Measurements from ENCODE around the gene GAN.
A peak's percentile ranks its signal among the peaks of the same experiment; 100 is the strongest.

The GAN gene

DNA sequence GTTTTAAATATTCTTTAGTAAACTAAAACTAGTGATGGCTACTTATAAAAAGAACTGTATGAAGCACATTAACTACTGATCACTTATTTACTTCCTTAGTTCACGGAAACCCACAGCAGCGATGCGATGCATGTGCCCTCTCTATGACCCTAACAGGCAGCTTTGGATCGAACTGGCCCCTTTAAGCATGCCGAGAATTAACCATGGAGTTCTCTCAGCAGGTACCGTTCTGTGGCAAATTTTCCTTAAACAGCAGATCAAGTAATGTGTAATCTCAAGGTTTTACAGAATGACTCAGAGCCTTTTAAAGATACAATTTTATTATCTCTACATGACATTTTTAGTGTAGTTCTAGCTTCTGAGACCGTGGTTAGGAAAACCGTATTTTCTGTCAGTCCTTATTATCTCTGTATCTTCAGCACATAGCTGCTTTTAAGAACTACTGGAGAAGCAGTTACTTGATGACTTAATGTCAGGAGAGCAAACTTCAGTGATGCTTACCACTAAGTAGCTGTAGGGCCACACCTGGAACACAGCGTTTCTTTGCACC, 43.0 kb downstream of the GAN start:
- DNase-seq, result no peak

DNA sequence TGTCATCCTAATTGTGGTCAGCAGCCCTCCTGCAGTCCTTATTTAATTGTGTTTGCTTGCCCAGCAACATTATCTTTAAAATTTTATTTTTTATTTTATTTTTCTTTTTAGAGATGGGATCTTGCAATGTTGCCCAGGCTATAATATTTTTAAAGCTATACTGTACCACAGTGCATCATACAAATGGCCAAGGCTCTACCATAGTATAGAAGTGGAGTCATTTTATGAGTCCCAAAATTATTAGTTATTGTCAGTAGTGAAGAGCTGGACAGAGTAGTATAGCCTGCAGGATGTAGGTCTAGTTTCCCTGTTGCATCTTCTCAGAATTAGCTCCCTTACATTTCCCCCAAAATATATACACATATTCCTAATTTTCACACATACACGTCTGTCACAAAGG, 44.1 kb downstream of the GAN start:
- DNase-seq, result no peak

DNA sequence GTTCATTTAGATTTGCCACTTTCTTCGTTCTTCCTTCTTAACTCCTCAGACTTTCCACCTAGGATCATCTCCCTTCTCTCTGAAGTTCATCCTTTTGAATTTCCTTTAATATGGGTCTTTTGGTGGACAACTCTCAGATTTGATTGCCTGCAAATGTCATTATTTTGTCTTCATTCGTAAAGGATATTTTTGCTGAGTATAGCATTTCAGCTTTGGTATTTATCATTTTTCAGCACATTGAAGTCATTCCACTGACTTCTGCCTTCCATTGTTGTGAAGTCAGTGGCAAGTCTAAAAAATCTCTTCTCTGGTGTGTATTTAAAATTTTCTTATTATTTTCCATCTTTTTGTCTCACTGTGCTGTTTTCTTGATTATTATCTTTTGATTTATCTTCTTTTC, 45.4 kb downstream of the GAN start:
- no peak for DNase-seq

DNA sequence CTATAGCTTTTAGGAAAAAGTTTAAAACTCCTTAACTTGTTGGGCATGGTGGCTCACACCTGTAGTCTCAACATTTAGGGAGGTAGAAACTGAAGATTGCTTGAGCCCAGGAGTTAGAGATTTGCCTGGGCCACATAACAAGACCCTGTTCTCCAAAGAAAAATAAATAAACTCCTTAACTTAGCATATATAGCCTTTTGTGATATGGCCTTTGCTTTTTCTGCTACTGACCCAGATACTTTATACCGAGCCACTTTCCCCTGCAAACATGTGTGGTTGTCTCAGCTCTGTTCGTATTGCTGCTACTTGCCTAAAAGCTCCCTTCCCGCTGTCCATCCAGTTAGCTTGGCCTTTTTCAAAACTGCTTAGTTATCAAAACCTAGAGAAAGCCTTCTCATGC, 51.0 kb downstream of the GAN start:
- no peak for DNase-seq

DNA sequence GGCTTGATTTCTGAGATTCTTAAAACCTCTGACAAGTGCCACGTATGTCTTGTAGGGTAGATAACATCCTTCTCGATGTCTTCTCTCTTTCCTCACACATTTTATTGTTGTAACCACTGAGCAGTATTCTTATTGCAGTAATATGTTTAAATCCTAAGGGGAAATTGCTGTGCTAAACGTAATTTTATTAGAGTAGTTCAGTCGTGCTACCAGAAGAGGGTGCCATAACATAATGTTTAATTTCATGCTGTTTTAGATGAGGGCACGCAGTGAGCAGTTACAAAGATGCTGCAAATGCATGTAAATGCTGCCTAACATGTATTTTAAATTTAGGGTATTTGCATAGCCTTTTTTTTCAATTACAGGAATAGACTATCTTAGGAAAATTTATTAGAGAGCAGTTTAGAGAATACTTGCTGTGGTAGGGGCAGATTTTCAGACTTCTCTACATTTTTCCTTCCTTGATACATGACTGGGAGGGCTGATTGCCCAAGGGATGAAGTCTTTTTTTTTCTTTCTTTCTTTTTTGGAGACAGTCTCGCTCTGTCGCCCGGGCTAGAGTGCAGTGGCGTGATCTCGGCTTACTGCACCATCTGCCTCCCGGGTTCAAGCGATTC, 51.7 kb downstream of the GAN start:
- DNase-seq, result peak in 1 of 2 experiments; percentile 3

DNA sequence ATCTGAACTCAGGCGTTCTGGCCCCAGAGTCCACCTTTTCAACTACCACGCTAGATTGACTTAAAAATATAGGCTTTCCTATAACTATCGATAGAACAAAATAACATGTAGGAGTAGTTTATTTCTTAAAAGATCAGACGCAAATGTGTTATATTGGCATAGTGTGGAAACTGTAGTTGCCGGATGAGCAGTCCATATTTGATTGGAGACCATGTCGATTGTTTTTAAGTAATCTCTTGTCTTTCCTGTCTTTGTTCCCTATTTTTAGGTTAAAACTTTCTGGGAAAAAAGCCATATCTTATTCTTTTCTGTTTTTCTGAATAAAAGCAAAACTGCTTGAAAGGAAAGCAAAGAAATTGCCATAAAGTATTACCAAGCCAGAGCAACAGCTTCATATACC, 53.1 kb downstream of the GAN start:
- no peak for DNase-seq

DNA sequence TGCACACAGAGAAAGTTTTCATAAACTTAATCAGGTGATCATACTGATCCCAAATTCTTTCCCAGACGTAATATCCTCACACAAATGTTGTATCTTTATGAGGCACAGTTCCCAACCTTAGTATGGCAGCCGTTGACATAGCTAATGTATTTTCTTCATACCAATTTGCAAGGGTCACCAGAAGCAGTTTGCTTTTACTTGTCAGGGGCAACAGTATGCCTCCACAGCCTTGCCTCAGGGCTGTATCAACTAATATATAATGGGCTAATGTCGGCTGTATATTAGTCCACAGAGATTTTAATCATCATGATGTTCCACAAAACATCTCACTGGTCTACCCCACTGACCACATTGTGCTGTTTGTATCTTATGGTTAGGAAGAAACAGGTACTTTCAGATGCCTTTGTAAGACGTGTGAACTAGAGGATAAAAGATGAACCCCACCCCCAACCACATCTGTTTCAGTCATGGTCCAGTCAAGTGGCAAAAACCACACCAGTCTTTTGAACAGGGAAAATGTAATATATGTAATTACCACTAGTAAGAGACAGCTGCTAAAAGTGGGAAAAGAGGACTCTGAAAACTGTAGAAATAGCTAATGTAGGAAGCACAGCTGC, 55.2 kb downstream of the GAN start:
- no peak for DNase-seq

DNA sequence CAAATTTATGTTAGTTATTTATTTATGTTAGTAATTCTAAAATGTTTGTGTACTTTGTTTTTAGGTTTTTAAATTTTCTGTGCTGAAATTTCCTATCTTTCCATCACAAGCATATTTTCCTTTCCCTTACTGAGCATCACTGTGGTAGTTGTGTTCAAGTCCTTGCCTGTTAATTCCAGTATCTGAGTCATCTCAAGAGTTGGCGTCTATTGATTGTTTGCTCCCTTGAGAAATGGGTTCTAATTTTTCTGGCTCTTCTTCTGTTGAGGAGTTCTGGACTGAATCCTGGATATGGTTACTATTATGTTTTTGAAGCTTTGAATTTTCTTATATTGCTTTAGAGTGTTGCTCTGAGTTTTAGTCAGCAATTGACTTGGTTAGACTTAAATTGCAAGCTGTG, 56.3 kb downstream of the GAN start:
- DNase-seq, result no peak

DNA sequence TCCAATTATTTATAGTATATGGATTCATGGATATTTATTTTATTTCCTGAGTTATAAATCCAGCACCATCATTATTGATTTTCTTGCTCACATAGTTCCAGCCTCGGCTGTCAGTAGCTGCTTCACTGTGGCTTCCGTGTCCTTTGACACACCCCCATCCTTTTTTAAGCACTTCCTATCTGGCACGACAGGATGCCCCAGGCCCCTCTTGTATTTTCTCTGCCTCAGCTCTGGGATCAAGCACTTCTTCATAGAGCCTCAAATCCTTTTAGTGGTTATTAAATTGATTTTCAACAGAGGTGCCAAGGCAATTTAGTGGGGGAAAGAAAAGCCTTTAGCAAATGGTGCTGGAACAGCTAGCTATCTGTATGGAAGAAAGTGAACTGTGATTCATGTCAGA, 59.8 kb downstream of the GAN start:
- DNase-seq, result no peak

DNA sequence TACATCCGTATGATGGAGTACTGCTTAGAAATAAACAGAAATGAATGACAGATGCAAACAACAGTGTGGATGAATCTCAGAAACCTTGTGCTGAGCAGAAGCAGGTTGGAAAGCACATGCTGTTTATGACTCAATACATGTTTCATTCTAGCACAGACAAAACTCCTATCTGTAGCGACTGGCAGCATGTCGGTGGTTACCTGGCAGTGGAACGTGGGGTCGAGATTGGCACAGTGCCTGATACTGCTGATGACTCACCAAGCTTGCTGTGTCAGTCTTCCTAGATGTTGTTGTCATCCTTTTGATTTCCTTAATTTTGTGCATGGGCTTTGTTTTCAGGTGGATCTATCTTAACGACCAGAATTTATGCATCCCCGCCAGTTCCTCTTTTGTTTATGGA, 62.1 kb downstream of the GAN start:
- DNase-seq, result no peak

DNA sequence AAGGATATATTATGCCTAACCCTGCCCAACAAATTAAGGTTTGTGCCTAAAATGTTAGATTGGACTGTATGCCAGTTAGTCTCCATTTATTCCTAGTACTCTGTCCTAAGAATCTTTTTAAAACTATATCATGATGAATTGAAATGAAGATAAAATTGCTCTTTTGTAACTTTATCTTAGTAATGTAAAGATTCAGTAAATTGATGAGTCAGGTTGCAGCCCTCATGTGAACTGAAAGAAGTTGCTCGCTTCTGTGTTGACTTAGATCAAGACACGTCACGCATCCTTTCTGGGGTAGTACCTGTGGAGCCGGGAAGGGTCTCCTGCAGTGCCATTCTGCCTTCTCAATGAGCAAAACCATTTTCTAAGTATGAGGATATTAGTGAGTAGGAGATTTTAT, 63.3 kb downstream of the GAN start:
- no peak for DNase-seq

DNA sequence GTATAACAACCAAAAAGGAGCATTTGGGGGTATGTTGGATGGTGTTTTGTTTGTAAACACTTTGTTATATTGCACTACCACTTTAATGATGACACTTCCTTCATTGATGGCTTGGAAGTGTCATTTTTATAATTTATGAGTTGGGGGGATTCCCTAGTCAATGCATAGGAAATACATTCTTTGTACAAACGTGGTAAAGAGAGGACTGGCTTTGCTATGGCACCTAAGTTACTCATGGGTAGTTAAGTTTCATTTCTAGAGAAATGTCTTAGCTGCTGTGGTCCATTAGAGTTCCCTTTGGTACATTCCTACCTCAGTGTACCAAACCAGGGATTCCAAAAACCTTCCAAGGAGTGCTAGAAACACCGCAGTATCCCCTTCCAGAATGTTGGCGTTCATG, 66.2 kb downstream of the GAN start:
- no peak for DNase-seq

DNA sequence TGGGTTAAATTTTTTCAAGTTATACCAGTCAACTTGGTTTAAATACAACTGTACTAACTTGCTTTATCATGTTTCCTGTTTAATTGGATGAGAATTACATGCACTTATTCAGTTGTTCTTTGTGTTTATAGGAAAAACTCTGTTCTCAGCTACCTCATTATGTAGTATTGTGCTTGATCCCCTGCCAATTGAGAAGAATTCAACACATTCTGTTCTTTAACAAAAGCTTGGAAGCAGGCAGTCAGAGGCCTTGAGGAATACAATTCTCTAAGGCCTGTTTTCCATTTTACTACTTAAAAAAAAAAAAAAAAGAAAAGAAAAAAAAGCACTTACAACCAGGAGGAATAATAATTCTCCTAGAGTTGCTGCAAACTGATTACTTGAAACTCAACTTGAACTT, 69.2 kb downstream of the GAN start:
- no peak for DNase-seq

DNA sequence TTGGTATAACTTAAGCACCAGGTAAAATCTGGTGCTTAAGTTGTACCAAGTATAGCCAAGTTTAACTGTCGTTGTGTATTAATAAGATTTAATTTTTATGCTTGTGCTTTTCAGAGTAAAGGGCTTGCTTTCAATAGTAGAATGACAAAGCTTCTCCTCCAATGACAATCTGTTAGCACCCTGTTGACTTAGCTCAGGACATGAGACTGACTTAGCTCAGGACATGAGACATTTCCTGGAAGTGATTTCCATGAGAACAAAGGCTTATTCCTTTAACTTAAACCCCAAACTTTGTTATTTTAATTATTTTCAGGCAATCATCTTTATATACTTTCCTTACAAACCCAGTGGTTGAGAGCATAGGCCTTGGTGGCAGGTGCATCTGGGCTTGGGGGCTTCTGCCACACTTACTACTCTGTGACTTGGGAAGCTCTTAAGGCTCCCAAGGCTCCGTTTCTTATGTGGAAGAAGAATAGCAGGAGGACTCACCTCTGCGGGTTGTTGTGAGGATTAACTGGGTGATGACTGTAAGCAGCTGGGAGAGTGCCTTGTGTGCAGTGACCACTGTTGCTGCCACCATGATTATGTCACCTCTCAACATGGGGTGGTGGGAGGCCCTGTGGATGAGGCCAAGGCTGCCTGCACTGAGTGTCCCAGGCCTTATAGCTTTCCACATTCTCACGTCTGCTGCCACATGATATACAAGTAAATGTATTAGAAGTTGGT, 70.4 kb downstream of the GAN start:
- no peak for DNase-seq

DNA sequence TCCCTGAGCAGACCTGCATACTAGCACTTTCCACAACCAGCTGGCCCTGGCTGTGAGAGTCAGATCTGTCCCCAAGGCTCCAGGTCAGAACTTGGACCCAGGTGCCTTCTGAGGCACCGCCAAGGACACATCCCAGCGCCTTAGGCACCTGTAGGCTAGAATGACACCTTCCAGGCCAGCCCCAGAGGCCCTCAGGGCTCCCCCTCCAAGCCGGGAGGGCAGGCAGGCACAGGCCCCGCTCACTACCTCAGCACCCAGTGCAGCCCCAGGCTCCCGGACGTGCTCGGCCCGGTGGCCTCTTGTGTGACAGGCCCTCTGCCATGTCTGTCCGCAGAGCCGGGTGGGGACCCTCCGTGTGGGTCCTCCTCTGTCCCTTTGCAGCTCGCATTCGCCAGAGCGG, 73.6 kb downstream of the GAN start:
- DNase-seq, result no peak

DNA sequence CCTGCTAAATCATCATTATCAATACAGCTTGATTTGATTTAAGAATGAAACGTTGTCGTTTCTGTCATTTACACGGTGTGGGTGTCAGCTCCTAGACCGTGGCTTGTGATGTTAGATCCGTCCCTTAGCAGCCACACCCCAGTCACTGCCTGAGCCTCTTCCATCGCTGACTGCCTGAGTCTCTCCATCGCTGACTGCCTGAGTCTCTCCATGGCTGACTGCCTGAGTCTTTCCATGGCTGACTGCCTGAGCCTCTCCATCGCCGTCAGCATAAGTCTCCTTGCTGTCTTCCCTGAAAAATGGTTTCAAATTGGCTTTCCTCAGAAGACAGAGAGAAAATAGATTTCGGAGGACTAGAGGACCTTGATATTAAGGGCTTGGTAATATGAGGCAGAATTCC, 76.1 kb downstream of the GAN start:
- DNase-seq, result no peak

DNA sequence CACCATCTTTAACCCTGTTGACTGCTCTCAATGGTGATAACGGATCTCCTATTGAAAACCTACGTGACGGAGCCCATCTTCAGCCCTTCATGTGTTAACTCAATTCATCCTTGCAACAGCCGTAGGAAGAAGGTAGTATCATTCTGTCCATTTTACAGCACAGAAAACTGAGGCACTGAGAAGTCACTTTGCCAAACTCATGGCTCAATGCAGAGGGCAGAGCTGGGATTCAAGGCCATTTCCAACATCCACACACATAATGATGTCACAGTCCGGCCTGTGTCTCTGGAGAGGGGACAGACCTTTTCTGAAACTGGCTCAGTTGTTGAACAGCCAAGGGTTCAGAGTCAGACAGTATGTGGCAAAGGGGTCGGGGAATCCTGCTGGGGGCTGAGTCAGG, 77.2 kb downstream of the GAN start:
- DNase-seq, result no peak

DNA sequence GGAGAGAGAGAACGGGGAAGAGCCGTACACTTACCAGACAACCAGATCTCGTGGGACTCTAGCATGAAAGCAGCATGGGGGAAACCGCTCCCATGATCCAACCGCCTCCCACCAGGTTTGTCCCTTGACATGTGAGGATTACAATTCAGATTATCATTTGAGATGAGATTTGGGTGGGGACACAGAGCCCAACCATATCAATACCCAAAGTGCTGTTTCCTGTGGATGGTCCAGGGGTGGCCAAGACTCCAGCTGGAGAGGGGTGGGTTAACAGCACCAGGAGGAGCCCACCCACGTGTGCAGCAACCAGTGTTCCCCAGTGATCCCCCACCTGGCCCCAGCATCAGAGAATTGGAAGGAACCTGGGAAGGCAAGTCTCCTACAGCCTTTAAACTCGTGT, 79.7 kb downstream of the GAN start:
- DNase-seq, result no peak

DNA sequence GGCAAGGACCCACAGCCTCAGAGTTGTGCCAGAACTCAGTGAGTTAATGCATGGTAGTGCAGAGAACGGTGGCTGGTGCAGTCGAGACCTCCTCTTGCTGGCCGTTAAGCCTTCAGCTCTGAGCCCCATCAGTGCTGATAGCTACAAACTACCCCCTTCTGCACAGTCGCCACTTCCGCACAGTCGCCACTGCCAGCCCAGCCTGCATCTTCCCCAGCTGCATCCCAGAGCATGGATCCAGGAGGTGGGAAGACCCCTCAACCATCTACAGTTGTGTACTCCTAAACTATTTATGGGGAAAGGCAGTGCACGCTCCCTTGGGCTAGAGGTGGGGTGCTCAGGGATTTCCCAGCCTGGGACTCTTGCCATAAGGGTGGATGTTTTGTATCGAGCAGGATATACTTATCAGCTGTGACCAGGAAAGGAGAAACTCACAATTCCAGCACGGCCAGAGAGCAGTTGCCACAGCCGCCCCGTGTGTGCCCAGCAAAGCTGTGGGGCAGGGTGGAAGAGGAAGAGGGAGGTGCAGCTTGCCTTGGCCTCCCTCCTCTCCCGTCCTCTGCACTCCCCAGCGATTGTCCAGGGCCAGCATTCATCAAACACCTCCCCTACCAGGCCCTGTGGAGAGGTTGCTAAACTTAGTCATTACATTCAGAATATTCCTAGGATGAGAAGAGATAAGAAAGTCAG, 80.3 kb downstream of the GAN start:
- no peak for DNase-seq

DNA sequence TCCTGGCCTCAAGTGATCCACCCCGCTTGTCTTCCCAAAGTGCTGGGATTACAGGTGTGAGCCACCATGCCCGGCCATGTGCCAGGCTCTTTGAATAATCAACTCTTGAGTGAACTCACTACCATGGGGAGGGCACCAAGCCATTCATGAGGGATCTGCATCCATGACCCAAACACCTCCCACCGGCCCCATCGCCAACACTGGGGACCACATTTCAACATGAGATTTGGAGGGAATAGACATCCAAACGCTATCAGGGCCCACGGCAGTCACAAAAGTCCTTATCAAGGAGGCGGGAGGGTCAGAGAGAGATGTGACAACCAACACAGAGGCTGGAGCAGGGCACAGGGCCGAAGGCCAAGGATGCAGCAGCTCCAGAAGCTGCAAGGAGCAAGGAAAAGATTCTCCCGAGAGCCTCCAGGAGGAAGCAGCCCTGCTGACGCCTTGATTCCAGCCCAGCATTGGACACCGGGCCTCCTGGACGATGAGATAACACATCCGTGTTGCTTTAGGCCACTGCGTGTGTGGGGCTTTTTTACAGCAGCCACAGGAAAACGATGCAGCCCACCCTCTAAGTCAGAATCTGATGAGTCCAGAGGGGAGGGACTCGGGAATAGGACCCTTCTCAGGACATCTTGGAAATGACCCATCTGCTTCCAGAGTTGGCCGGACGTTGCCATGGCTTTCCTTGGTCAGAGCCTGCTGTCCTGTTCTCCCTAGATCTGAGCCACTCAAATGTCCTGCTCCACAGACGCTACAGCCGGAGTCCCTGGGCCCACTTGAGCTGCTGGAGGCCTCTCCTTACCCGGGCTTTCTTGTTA, 82.5 kb downstream of the GAN start:
- no peak for DNase-seq

DNA sequence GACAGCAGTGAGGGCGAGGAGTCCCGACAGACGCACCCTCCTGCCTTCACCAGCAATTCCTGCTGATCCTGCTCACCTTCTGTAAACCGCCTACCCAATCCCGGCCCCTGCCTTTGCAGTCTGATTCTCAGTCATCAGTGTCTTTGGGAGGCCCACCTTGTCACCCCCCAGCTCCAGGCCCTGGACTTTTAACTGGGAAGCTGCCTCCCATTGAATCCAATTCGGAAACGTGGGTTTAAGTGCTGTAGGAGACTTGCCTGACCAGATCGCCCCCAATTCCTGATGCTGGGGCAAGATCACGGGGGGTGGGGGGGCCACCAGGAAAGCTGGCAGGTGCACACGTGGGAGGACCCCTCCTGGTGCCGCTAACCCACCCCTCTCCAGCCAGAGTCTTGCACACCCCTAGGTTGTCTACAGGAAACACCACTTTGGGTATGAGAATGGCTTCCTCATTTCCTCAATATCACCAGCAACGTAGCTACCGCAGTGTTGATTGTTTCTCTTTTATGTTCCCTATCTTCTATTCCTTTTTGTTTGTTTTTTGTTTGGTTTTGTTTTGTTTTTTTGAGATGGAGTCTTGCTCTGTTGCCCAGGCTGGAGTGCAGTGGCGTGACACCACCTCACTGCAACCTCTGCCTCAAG, 83.2 kb downstream of the GAN start:
- DNase-seq, result no peak

DNA sequence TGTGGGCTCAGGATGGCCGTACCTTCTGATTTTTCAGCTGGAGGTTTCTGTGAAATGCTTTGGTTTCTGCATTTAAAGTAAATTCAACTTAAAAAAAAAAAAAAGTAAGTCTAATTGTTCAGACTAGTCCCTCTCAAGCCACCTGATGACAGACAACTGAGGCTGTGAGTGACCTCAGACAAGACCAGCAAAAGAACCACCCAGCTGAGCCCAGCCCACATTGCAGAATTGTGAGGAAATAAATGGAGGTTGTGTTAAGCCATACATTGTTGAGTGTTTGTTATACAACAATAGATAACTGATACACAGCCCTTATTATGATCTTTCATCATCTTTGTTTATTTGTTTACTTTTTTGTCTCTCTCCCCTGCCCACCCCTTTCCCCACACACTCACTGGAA, 85.1 kb downstream of the GAN start:
- DNase-seq, result no peak

Measured in NCI-H187 (cell line).